Measurements from ENCODE around the gene GABPB2.

Gene GABPB2

DNA sequence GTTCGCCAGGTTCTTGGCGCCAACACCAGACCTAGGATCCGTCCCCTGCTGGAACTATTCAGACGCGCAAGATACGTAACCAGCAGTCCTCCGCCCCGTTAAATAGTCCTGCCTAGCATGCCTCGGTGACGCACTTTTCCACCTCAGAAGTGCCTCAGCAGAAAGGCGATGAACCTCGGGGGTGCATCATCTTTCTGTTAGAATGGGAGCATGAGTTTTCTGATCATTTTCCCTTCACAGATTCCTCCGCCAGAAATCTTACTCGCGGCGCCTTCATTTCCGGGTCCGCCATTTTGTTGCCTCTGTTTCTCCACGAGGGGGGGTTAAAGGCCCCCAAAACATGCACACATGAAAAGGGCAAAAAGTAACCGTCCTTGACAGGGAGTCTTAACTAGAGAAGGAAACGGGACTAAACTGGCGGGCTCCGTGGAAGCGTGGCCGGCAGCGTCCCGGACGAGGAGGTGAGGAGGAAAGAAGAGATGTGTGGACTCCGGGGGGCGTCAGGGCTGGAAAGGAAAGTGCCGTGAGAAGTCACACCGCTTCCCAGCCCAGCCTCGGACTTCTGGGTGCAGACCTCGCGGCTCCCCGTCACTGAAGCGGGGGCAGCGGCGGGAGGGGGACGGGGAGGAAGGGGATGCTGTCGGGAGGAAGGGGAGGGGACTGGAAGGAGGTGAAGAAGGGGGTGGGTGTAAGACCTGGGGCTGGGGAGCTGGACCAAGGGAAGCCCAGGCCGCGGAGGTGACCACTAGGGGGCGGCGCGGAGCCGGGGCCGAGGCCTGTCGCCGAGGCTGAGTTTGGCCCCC, at the start of gene GABPB2:
GABPB2 (plus strand) TSS at position 288 of the 803 bp plus-strand sequence. CDS start 17,429 bp downstream, outside the sequence.
- peak; percentile 68 to 88 for DNase-seq

DNA sequence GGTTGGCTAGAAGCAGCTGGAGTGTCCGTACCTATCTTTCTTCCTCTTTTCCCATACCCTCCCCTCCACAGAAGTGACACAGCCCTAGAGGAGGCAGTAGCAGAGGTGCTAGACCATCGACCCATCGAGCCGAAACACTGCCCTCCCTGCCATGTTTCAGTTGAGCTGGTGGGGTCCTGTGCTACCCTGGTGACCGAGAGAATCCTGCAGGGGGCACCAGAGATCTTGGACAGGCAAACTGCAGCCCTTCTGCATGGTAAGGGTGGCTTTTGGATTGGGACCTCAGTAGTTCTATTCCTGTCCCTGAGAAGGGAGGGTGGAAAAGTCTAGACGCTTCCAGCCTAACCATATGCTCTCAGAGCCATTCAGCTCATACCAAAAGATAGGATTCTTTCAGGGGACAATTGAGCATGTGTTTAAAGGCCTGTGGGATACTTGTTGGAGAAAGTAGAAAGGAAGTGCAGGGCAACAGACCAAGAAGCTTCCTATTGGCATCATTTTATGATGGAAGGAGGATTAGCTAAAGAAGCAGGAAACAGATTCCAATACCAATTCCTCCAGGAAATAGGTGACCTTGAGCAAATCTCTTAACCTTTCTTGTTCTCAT, 45.9 kb upstream of the GABPB2 start:
- DNase-seq = peak in 1 of 2 experiments; percentile 21

DNA sequence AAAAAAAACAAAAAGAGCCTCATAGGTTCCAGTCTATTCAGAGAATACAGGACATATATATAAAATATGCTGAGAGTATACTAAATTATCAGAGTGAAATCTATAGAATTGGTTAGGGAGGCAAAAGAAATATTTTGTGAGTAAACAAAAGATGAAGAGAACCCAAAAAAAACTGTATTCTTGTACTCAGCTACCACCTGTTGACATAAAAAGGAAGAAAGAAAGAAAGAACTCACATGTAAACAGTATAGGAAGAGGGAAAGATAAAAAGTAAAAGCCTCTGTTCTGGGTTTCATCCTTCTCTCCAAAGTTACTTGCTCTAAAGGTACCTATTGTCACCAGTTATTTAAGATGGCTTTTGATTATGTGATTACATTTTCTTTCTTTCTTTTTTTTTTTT, 44.1 kb upstream of the GABPB2 start:
- DNase-seq = no peak

DNA sequence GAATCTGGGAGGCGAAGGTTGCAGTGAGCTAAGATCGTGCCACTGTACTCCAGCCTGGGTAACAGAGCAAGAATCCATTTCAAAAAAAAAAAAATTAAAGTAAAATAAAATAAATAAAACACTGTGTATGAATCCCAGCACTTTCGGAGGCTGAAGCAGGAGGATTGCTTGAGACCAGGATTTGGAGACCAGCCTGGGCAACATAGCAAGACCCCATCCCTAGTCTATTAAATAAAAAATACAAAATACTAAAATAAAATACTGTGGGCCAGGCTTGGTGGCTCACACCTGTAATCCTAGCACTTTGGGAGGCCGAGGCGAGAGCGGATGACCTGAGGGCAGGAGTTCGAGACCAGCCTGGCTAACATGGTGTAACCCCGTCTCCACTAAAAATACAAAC, 38.4 kb upstream of the GABPB2 start:
- DNase-seq = no peak

DNA sequence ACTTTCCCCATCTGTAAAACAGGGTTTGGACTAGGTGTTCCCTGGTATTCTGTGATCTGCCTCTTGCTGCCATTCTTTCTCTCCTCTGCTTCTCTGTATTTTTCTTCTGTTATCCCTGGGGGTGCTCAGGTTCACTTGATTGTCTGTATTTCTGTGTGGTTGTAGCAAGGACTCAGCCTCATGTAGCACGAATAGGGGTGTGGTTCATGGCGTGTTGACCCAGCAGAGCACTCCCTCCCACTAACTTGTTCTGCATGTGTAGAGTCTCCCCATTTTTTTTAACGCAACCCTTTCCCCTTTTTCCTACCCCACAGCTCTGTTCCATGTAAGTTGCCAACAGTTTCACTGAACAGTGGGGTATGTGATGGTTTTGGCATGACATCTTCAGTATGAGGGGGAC, 35.4 kb upstream of the GABPB2 start:
- DNase-seq = no peak

DNA sequence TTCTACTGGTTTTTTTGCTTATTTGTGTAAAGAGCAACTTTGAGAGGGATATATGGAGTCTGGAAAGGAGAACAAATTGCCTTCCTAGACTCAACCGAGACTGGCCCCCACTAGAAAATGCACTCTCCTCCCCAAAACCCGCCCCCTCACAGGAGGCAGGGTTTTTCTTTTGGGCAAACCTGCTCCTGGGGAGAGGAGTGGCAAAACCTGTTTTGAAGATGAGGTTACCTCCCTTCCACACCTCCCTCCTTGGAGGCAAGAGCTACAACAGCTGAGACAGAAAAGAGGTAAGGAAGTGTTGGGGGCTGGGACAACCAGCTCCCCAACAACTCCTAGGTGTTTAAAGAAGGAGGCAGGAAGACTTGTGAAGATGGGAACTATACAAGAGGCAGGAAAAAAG, 34.2 kb upstream of the GABPB2 start, which contains the start of gene BNIPL:
BNIPL (plus strand) TSS at position 231 of the 400 bp plus-strand sequence; CDS start at position 371, 140 bp downstream.
- DNase-seq = no peak

DNA sequence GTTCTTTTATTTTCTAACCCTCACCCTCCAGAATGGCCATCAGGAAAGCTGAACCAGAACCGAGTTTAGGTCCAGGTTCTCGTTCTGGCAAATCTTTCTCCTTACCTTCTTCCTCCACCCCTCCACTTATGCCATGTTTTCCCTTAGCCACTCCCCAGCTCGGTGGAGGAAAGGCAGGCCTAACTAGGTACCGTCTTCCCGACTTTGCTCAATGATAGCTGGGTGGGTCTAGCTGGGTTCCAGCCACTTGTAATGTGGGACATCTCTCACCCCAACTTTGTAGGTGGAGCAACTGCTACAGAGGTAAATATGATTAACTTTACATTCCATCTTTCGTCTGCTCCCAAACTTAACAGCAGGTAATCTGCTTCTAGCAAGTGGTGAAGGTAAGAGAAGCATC, 33.5 kb upstream of the GABPB2 start:
- DNase-seq = no peak

DNA sequence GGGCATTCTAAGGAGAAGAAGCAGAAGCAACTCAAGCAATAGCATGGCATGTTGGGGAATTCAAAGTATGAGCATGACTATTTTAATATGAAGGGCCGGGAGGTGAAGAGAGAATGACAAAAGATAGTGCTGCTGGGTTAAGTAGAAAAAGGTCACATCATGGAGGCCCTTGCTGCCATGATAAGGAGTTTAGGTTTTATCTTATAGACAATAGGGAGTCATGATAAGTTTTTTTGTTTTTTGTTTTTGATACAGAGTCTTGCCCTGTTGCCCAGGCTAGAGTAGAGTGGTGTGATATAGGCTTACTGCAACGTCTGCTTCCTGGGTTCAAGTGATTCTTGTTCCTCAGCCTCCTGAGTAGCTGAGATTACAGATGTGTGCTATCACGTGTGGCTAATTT, 31.0 kb upstream of the GABPB2 start:
- DNase-seq = no peak

DNA sequence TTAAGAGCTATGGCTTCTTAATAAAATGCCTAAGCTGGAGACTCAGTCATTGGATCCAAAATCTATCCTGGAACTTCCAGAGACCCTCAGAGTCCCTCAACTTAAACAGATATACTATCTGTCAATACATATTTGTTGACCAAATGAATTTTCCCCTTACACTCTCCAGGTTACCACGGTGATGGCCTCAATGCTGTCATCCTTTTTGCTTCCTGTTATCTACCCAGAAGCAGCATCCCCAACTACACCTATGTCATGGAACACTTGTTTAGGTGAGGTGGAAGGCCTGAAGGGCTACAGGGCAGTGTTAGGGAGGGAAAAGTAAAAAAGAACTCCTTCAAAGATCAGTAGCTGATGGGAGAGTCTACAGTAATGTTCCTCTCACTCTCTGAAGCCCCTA, 27.4 kb upstream of the GABPB2 start:
- DNase-seq = no peak

DNA sequence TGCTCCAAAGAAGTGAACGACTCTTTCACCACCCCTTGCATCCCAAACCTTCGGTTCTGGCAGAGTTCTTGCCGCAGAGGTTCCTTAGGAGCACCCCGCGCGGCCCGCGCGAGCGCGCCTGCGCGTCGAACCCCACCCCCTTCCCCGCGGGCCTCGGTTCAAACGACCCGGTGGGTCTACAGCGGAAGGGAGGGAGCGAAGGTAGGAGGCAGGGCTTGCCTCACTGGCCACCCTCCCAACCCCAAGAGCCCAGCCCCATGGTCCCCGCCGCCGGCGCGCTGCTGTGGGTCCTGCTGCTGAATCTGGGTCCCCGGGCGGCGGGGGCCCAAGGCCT, 23.0 kb upstream of the GABPB2 start, which contains the start of gene C1orf56:
C1orf56 (plus strand) TSS at position 161 of the 334 bp plus-strand sequence; CDS start at position 258, 97 bp downstream.
- peak in 1 of 2 experiments; percentile 35 for DNase-seq

DNA sequence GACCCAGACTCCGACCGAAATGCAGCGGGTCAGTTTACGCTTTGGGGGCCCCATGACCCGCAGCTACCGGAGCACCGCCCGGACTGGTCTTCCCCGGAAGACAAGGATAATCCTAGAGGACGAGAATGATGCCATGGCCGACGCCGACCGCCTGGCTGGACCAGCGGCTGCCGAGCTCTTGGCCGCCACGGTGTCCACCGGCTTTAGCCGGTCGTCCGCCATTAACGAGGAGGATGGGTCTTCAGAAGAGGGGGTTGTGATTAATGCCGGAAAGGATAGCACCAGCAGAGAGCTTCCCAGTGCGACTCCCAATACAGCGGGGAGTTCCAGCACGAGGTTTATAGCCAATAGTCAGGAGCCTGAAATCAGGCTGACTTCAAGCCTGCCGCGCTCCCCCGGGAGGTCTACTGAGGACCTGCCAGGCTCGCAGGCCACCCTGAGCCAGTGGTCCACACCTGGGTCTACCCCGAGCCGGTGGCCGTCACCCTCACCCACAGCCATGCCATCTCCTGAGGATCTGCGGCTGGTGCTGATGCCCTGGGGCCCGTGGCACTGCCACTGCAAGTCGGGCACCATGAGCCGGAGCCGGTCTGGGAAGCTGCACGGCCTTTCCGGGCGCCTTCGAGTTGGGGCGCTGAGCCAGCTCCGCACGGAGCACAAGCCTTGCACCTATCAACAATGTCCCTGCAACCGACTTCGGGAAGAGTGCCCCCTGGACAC, 22.5 kb upstream of the GABPB2 start:
- peak; percentile 32 to 41 for DNase-seq

DNA sequence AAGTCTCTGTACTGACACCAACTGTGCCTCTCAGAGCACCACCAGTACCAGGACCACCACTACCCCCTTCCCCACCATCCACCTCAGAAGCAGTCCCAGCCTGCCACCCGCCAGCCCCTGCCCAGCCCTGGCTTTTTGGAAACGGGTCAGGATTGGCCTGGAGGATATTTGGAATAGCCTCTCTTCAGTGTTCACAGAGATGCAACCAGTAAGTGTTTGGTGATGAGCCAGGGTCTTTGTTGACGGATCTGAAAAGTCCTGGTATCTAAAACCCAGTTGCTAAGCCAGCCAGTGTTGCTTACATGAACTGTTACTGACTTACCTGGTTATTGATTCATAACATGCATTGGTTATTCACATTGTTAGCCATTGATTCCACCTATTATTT, 21.9 kb upstream of the GABPB2 start:
- no peak for DNase-seq

DNA sequence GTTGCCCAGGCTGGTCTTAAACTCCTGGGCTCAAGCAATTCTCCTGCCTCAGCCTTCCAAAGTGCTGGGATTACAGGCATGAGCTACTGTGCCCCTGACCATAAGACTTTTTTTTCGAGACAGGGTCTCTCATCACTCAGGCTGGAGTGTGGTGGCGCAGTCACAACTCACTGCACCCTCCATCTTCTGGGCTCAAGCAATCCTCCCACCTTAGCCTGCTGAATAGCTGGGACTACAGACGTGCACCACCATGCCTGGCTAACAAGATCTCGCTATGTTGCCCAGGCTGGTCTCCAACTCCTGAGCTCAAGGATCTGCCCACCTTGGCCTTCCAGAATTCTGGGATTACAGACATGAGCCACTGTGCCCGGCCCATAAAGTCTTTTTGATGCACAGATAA, 21.1 kb upstream of the GABPB2 start:
- DNase-seq = no peak

DNA sequence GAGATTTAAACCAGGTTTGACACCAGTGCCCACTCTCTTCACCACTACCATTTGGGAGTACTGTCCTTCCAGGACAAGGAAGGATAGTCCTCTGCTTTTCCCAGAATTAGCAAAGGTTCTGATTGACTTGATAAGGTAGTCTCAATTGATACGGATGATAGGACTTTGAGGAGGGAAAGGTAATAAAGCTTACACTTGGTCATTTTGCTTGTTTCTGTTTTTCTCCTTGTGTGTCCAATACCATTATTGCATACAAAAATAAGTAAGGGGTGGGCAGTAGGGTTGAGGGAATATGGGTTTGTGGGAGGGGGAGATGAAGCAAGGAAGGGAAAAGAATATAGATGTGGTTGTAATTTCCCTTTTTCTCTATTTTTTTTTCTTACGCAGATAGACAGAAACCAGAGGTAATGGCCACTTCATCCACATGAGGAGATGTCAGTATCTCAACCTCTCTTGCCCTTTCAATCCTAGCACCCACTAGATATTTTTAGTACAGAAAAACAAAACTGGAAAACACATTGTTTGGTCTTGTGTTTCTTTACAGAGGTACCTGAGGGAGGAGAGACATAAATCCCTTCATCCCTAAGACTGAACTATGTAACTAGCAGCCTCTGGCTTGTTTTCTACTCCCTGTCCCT, 20.4 kb upstream of the GABPB2 start:
- DNase-seq = no peak

DNA sequence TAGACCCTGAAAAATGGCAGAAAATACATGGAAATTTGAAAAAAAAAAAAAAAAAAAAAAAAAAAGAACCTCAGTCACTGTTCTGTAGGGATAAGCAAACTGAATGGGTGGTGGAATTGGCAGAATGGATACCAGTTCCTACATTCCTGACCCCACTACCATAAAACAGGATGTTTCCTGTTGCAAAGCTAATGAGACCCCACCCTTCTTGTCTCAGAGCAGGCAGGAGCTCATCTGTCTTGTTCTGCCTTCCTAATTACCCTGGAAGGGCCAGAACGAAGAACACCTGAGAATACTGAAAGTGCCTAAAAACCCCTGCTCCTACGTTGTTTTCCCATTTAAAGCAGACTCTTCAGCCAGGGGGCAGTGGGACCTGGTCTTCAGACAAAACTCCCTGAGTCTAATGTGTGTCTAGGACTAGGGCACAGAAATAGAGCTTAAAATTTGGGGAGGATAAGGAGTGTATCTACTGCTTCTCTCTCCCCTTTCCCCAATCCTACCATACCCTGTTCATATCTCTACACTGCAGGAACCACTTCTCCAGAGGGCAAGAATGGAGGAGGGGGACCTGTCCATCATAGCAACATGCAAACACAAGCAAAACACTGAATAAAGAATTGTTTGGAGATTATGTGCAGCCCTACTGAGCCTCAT, 19.1 kb upstream of the GABPB2 start:
- no peak for DNase-seq

DNA sequence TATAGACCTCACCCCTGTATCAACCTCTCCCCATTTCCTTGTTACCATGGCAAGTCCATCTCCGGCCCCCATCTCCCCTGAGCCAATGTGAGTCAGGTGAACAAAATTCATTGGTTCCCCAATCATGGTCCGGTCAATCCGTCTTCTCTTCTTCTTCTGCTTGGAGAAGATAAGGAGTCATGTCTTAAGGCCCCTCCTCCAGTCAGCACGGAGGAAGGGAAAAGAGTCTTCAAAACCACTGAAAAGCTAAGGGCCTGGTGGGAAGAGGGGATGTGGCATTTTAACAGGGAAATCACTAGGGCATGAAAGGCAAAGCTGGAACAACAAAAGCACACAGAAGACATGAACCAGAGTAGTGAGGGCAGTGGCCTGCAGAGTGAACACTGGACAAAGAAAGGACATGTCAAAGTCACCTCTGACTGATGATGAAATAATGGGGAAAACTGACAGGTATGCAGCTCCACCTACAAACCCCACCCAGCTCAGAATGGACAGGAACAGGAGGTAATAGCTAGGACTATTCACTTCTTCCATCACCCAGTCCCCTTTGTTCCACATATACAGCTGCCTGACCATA, 15.5 kb upstream of the GABPB2 start:
- no peak for DNase-seq

DNA sequence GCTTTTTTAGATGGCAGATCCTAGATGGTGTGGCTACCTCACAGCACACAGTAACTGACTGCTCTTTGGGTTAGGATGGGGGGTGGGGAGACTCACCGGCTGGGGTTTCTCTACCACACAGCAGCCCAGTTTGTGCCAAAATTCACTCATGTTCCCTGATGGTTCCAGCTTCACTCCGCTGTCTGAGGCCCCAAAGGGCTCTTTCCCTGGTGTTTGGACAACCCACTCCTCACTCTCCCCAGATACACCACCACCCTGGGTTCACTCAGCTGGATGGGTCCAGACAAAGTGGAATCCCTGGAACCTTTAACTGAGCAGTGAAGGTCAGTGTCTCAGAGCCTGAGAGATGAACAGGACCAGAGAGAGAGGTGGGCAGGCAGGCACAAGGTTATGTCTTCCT, 15.0 kb upstream of the GABPB2 start:
- no peak for DNase-seq

DNA sequence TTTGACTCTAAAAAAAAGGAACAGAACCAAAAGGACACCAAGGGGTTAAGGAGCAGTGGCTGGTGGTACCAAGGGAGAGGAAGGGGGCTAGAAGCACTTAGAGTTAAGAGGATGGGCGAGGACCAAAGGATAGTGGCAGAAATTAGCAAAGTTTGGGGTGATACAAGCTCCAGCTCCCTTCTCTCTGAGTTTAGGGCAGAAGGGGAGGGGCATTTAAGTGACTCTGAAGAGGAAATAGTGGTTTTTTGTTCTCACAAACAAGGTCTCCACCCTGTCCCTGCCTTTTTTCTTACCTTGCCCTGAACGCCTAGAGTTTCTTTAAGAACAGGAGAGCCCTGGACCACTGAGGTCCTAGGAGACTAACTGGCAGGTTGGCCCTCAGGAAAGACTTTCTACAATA, 14.4 kb upstream of the GABPB2 start:
- DNase-seq = no peak

DNA sequence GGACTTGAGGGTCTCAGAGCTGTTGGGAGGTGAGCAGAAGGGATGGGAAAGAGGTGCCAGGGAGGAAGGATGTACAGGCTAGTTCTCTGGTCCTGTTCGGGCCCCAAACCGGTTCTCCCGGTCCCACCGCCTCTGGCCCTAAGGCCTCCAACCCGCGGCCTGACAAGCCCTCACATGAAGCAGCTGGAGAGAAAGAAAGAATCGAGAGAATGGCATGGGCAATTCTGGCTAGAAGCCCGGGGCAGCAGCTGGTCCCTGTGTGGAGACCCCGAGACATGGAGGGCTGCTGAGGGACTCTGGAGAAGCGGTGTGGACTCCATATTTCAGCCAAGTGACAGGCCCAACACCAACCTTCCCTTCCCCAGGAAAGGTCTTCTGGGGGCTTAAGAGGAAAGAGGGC, 11.9 kb upstream of the GABPB2 start:
- no peak for DNase-seq

DNA sequence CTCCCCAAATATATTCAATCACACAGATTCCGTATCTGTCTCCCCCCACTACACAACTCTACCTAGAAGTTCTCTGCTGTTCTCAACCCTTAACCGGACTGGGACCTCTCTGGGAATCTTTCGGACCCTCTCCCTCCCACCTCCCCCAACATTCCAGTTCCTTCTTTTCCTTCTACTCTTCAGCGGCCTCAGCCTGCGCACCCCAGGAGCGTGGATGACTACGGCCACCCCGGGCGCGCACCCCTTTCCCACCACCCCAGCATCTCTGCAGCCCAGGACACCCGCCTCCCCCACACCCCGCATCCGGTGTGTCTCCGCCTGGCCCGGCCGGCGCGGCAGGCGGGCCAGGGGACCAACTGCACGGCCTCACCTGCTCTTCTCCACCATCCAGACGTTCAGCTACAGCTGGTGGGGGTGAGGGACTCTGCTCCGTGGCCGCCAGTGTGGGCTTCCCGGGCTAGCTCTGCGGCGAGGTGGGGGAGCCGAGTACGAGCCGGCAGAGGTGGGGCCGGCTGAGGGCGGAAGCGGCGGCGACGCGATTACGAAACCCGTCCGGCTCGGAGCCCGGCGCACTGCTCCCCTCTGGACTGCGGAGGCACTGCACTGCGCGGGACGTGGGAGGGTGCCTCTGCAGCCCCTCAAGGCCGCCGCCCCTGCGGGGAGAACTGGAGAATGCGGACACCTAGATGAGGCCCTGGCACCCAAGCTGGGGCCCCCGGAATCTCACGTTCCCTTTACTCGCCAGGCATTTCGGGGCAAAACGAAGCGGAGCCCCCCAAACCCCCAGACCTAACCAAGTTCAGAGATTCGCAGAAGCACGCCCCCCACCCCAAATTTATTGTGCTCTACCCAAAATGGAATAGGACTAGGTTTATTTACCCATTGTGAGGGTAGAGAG, 11.2 kb upstream of the GABPB2 start, which contains the start of gene CDC42SE1:
CDC42SE1 (minus strand) TSS at position 514 of the 898 bp plus-strand sequence. CDS start 3,892 bp downstream, outside the sequence.
- peak; percentile 13 to 56 for DNase-seq

DNA sequence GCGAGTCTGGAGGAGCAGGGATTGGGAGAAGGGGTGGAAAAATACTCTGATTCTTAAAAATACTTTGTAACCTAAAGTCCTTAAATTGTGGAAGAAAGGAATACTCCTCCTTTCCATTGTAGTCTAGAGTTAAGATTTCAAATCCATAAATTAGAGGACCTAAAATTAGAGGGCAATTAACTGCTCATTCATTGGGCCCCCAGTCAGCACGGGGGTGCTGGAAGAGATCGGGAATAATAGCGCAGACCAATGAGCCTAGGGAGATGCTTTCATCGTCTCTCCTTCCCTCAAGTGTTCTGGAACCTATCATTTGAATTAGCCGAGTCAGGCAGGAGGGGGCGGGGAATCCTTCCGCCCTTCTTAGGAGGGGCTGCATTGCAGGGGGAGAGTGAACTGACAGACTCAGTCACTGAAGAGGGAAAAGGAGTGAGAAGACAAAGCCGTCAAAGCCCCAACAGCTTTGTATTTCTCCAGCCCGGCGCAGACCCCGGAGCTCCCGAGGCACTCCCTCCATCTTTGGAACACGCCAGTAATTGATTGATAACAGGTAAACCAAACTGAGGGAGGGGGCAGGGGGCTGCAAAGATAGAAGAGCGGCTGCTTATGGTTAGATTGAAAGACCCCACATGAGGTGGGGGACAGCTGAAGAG, 10.4 kb upstream of the GABPB2 start, which contains the start of gene MLLT11:
MLLT11 (plus strand) TSS at position 391 of the 650 bp plus-strand sequence. CDS start 6,828 bp downstream, outside the sequence.
- DNase-seq = no peak
